ENCODE results near the gene GFRA4.

The GFRA4 gene, protein sequence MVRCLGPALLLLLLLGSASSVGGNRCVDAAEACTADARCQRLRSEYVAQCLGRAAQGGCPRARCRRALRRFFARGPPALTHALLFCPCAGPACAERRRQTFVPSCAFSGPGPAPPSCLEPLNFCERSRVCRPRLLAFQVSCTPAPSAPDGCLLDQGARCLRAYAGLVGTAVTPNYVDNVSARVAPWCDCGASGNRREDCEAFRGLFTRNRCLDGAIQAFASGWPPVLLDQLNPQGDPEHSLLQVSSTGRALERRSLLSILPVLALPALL

DNA sequence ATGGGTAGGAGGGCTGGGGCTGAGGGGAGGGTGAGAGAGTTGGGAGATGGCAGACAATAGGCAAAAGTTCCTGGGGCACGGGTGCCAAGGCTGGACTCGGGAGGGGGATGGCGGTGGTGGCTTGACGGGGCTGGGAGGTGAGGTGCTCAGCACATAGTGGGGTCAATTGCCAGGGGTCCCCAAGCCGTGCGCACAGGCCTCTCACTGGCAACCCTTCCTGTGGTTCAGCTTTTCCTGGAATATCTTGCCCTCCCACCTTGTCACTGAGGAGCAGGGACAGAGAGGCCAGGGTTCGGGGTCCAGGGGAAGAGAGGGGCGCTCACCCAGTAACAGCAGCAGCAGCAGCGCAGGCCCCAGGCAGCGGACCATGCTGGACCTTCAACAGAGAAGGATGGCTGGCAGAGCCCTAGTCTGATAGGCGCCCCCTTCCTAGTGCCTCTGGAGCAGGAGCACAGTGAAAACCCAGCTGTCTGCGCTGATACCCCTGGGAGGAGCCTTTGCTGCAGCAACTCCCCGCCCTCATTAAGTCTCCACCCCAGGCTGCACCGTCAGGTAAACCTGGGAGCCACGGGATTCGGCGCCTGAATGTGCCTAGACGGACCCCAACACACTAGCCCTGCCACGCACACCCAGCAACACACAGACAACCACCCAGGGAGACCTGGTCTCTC lies at the start of gene GFRA4:
GFRA4 (minus strand) TSS at position 369 of the 671 bp plus-strand sequence; CDS start at position 369, 0 bp downstream.
- DNase-seq = no peak

DNA sequence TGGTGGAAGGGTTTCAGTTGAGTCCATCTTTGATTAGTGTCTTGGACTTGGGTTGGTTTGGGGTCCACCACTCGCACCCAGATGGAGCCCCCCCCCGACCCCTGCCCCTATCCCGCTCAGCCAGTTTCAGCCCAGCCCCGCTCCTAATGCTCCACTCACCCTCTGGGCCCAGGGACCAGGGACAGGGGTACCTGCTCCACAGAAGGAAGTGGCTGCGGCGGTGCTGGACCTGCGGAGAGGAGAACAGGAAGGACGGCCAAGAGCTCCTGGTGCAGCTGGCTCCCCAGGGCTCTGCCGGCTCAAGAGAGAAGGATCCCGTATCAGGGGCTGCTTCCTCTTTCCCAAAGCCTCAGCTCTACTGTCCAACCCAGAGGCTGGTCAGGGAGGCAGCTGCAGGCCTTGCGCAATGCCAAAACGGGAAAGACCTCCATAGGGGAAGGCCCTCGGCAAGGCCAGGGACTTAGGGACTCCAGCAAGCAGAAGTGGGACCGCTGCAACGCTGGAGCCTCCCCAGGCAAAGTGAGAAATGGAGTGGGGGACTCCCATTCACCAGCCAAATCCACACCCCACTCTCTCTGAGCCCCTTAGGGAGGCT lies 49.2 kb upstream of the GFRA4 start, which contains the start of gene SIGLEC1:
SIGLEC1 (minus strand) TSS at position 322 of the 595 bp plus-strand sequence. CDS start 5,472 bp downstream, outside the sequence.
- DNase-seq = no peak

DNA sequence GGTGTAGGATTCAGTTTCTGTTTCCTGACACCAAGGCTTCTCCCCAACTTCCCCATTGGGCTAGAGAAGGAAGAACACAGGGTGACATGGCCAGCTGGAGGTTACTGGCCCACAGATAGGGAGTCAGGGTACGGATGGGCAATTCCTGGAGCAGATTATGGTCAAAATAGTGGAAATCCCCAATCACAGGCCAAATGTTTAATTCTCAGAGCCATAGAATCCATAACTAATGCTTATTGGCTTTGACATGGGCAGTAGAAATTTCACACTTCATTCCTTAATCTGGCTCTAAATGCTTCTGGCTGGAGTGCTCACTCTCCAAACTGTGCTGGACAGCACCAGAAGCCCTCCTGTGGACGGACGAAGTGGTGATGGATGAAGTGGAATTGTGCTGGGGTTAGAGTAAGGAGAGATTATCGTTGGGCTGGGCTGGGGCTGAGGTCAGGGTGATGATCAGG lies 48.3 kb upstream of the GFRA4 start:
- DNase-seq = no peak

DNA sequence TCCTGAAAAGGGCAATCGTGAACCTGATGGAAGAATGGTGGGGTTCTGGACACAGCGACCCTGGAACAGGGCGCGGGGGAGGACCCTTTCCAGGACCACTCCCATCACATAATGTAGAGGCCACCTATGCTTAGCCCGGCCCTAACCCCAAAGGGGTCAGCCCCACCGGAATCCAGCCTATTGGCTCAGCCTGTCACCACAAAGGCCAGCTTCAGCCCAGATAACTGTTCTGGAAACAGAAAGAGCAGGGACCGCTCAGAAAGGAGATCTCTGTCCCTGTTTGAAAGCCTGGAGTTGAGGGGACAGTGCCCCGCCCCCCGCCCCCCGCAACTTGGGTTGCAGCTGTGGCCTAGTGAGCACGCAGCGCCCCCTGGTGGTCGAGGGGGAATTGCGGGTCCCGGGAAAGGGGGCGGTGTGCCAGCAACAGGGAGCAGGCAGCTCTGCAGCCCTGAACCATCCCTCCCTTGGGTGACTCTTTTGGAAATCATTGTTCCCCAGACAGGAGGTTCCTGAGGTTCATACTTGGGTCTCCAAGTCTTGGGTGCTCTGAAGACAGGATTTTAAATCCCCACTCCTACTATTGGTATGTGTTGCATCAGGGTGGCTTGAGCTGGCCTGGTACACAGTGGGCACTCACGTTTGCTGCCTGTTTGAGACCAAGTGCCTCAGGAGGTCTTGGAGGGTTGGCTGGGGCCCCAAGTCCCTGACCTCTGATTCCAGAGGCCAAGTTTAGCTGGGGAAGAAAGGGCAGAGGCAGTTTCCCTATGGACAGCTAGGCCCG lies 47.7 kb upstream of the GFRA4 start:
- peak; percentile 14 for DNase-seq

DNA sequence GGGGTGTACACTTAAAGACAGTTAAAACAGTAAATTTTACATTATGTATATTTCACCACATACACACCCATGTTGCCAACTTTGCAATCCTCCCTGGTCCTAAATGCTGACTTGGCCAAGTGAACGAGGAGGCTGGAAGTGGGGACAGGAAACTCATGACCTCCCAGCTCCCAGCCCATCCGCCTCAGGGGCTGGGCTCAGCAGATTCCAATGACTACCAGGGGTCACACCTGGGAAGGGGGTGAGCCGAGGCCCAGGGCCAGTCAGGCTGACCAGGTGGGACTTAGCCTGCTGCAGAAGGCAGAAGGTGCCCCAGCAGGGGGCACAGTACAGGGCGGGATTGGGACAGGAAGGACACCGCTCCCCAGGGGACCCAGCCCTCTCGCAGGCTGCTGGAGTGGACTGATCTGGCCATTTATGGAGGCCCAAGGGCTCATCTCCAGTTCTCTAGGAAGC lies 46.8 kb upstream of the GFRA4 start:
- DNase-seq = no peak

DNA sequence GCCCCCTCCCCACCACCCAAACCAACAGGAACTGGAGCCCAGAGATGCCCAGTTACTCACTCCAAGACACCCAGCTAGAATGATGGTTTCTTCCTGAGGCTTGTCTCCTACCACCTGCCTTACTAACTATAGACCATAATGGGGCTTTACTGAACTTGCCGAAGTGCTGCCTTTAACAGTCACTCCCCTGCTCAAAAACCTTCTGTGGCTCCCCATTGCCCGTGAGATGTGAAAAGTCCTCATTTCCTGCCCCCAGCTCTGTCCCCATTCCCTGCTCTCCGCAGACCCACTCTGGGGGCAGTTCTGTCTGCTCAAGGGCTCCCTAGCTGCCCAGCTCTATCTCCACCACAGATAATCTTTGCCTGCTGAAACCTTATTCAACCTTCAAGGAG lies 44.3 kb upstream of the GFRA4 start:
- DNase-seq = no peak

DNA sequence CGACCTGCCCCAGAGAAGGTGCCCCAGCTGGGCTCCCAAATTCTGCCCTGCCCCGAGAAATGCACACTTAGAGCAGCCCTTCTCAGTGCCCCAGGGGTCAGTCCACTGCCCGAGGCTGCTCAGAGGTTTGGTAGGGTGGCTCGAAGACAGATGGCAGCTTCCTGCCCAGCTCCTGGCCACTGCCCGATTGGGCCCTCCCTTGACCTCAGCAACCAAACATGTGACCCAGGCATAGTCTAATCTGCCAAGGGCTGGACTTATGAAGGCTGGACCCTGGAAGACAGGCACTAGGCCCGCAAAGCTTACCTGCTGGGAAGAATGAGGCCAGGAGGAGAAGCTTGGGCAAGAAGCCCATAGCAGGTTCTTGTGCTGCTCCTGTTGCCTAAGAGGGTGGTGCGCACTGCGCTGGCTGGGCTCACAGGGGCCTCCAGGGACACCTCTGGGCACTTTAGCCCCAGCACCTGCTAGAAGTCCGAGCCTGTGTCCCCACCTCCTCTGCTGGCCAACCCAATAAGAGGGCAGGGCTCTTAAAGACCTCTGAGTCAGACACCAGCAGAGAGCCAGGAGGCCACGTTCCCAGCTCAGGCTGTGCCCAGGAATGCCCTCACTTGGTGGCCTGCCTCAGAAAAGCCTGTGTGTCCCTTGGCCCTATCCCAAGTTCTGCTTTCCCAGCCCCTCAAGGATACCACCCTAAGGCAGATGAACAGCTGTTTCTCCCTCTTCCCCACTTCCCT lies 43.7 kb upstream of the GFRA4 start:
- DNase-seq = no peak

DNA sequence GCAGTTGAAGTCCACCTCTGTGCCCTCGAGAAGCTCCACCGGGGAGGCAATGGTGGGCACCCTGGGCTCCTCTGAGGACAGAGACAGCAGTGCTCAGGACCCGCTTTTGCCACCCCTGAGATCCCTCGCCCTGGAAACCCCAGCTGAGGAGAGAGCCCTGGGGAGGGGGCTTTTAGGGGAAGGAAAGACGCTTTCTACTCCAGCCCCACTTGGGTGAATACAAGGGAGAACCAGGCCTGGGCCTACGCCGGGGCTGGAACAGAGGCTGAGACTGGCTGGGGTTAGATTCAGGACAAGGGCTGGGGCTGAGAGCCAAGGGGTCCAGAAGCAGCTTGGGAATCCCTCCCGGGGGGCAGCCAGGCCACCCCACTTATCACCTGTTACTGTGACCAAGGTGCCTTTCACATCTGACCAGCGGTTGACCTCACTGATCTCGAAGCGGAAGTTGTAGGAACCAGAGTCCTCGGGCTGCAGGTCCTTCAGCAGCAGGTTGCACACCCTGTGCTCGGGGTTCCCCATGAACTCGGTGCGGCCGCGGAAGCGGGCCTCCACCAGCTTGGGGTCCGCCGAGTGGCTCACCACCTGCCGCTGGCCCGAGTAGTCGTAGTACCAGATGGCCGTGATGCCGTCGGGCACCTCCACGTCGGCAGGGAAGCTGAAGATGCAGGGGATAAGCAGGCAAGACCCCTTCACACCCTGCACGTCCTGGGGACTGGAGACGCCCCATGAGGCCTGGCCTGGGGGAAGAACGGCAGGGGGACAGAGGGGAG lies 43.0 kb upstream of the GFRA4 start:
- DNase-seq = no peak

DNA sequence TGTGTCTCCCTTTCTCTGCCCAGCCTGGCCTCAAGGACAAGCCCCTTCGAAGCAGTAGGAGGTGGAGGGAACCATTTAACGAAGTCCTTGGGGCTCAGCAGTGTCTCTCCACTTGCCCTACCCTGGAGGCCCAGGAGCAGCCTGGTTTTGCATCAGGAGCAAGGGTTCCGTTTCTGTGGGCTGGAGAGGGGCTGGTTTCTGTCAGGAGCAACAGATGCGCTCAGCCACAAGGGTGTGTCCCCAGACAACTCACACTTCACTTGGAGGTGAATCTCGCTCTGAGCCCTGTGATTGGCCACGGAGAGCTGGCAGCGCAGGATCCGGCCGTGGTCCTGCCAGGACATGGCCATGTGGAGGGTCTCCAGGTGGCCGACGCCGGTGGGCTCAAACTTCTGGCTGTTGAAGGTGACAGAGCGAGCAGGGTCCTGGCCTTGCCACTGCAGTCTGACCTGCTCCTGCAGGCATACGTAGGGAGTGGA lies 42.3 kb upstream of the GFRA4 start:
- DNase-seq = no peak

DNA sequence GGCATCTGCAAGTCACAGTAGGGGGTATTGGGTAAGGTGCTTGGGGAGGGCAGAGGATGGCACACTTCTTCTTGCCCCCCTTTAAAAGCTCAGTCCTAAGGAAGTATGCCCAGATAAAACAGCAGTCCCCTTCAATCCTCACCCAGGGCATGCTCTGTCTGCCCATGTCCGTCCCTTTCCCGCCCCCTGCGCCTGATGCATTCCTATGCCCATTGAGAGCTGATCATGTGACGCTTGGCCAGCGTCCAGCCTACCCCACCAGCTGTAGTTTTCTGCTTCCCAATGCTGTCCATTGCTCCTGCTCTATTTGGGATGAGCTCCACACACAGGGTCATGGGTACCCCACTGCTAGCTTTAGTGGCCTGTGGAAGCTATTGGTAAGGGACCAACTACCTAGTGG lies 40.9 kb upstream of the GFRA4 start:
- no peak for DNase-seq

DNA sequence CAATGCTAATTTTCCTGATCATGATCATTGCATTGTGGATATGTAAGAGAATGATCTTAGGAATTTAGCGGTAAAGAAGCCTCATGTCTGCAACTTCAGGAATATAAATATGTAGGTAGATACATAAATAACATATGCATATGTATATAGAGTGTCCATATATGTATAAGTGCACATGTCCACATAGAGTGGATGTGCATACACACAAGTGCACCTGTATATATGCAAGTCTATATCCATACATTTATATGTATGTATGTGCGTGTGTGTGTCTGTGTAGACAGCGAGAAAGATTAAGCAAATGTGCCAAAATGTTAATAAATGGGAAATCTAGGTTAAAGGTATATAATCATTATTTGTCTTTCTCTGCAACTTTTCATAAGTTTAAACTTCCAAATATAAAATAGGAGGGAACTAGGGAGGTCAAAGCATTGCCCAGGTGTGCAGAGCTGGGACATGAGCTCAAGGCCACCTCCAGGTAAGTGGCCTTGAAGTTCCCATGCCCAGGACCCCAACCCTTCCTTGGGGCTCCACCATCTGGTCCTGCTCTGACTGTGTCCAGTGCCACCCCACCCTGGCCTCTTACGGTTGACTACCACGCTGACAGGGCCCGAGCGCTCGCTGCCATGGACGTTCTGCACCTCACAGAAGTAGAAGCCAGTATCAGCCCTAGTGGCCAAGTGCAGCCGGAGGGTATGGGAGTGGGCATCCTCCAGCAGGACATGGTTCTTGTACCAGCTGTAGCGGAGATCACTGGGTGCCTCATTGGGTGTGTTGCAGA lies 39.6 kb upstream of the GFRA4 start:
- DNase-seq = no peak

DNA sequence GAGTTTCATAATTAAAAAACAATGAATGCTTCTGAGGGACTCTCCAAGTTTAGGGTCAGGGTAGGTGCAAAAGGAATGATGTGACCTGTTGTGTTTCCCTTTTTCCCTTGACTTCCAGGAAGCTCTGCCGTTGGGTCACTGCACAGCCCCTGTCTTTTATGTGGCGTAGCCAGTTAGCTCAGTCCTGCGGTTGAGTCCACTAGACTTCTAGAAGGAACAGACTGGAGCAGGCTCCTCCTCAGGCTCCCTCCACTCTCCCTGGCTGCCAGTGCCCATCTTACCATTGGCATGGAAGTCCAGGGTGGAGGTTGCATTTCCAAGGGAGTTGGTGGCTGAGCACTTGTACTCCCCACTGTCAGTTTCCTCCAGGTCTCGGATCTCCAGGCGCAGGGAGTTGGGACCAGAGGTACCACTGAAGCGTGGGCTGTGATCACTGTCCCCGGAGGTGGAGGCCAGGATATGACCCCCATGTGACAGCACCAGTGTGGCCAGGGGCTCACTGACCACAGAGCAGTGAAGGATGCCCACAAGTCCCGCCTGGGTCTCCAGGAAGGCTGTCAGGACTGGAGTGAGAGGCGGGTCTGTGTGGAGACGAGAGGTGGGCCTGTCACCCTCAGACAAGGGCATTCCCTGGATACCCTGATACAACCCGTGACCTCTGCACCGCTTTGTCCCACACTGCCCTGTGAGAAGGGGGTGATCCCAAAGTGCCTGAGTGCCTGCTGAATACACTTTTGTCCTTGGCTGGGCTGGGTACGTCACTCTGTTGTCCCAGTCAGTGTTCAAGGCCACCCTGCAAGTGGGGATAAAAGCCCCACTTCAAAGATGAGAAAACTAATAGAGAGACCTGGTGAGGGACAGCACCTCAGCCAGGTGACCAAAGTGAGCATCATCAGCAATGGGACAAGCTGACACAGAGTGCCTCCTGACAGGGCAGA lies 38.1 kb upstream of the GFRA4 start:
- no peak for DNase-seq

DNA sequence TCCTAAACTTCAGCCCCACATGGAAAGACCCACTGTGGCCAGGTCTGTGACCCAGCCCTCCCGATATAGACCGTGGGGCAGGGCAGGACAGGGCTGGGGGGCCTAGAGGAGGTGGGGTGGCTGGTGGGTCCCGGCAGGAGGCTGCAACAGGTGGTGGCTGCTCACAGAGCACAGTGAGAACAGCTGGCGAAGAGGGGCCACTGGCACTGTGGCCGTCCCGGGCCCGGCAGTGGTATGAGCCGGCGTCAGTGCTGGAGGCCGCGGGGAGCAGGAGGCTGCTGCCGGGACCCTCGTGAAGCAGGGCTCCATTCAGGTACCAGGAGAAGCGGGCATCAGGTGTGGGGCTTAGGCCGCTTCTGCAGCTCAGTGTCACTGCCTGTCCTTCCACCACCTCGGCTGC lies 35.8 kb upstream of the GFRA4 start:
- no peak for DNase-seq

DNA sequence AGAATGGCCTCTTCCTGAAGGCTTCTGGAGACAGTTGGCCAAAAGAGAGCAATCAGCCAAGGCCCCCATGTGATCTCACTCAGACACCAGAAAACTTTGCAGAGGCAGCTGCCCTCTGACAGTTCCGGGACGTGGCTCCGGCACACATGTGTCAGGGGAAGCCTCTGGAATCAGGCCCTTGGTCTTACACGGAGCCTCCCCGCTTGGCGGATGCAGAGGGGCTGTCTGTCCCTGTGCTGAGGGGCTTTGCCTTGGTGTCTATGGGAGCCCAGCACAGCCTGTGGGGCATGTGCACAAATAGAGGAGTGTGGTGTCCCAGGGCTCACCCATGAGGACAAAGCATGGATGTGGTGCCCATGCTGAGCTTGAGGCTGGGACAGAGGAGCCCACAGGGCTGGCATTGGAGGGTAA lies 35.4 kb upstream of the GFRA4 start:
- DNase-seq = no peak

DNA sequence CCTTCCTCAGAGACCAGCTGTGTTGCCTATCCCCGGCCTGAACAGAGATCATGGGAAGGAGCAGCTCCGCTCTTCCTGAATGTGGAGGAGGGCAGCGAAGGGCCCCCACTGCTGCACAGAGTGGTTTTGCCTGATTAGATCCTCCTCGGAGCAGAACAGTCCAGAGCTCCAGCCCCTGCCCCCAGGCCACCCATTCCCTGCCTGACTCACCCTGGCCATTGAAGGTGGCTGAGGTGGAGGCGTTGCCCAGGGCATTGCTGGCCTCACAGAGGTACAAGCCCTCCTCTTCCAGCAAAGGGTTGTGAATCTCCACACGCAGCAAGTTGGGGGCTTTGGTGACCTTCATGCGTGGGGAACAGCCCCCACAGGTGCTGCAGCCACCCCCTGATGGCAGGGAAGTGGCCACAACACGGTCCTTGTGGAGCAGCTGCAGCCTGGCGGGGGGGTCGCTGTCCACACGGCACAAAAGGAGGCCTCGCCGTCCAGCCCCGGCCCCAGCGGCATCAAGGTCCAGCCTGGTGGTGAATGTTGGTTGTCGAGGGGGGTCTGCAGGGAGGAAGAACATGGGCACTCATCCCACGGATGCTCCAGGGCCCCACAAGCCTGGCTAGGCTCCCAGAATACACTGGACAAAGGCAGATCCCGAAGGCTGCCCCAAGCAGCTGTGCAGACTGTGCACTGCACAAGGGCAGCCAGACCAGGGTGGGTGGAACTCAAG lies 34.5 kb upstream of the GFRA4 start:
- DNase-seq = no peak

DNA sequence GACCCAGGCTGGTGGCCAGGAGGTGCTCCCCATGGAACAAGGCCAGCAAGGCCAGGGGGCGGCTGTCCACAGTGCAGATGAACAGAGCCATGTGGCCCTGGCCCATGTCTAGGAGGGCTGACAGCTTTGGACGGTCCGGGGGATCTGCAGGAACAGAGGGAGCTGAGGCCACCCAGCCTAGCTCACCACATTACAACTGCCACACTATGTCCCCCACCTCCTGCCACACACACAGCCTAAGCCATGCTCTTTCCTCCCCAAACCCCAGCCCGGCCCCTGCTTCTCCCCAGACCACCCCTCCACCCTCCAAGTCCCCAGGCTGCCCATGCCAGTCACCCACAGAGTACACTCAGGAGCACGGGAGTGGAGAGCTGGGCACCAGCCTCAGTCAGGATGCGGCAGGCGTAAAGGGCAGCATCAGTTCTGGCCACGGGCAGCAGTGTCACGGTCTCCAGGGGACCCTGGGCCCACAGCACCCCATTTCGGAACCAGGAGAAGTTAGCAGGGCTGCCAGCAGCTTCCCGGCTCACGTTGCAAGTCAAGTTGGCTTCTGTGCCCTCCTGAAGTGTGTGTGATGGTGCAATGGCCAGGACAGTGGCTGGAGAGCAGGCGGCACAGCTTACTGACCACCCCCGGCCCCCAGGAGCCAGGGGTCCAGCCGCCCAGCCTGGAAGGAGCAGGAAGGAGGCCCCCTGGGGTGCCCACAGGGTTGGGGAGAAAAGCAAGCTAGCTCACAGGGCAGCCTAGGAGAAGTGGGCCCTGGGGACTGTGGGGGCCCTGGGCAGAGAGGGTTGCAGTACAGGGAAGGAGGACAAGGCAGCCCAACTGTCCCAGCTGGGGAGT lies 33.8 kb upstream of the GFRA4 start:
- DNase-seq = no peak

DNA sequence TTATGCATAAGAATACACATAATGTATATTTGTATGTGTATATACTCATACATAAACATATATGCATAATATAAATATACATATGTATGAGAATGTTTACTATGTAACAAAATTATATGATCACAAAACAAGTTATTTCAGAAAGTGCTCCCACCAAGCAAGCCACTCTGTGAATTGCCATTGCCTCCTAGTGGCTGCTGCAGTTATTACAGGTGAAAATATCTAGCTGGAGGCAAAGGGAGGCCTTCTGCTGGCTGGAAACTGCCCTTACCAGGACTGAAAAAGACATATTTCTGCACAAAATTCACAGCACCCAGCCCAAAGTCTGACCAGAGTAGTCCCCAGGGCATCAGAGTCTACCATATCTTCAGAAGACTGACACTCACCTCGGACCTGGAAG lies 33.0 kb upstream of the GFRA4 start:
- no peak for DNase-seq

DNA sequence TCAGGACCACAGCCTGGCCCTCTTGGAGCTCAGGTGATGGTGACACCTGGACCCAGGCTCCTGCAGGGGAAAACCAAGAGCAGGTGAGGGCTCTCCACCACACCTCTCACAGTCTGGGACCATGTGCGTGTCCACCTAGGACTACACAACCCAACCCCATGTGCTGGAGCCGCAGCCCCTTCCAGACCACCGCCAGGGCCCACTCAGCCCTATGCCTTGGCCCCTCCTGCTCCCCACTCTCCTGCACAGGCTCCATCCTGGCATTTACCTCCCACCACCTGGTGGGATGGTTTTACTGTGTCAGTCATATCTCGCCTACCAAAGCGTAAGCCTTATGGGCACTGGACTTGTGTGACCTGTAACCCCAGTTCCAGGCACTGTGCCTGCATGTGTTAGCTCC lies 31.7 kb upstream of the GFRA4 start:
- no peak for DNase-seq
